HG02852 (cell line): ENCODE results near the gene FCHO2.
"Not testable (repeated sequence)": the region's sequence is repeated elsewhere in the genome, so short reads cannot be mapped to it uniquely, and the experiment has no call there.

Experiments used
- ATAC-seq: cut with Tn5 transposase; IDR thresholded peaks from one replicate; pipeline ENCODE4 v1.9.1; 2021; ENCODE audit warnings: mild to moderate bottlenecking, moderate library complexity; ENCODE audit not compliant: unreplicated experiment

Gene FCHO2

GRCh38 chr5:72955768-72956323, at the start of gene FCHO2:
FCHO2 (plus strand) TSS chr5:72956041; CDS start chr5:72956097, 56 bp downstream.
- ATAC-seq = peak; percentile 95

DNA sequence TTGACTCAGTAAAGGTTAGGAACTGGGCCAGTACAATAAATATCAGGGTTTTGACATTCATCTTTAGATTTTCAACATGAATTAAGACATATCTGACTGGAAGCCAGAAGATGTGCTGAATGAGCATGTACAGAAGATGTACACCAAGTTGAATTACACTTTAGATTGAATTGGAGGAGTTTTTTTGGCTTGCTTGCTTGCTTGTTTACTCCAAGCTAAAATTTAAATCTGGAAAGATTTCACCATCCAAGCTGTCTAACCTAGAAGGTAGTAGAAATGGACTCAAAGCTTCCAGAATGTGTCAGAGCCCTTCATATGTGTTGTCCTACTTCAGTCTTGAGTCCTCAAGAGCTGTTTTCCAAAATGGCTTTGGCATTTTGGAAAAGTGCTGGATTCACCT, 49.0 kb upstream of the FCHO2 start:
- ATAC-seq = no peak

GRCh38 chr5:72908664-72909063, 47.2 kb upstream of the FCHO2 start:
- ATAC-seq = no peak

GRCh38 chr5:72917371-72917776, 38.5 kb upstream of the FCHO2 start:
- no peak for ATAC-seq

DNA sequence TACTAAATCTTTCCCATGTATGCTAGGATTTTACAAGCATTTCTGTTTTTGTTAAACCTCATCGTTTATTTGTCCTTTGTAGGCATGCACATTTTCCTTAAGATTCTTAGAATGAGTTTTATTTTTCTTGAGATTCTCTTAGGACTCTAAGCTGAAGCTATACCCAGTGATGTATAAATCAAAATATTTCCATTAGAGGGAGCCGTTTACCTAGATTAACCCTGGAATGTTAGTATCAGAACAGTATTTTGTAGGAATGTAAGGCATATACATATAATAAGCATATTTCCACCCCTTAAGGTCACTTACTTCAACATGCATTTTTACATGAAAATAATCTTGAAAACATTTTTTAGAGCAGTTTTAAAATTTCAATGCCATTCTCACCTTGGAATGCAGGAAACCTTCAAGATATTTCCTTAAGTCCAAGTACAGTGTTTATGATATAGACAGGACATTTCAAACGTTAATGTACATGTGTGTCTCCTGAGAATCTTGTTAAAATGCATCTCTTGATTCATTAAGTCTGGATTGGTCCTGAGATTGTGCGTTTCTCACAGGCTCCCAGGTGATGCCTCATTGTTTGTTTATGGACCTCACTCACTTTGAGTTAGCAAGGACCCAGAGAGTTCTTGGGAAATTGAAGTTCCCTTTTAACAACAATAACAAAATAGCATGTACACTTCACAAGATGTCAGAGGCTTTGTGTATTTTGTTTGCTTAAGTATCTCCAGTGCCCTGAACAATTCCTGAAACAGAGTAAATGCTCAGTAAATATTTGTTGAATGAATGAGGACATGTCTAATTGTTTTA, 34.9 kb upstream of the FCHO2 start:
- ATAC-seq = no peak

DNA sequence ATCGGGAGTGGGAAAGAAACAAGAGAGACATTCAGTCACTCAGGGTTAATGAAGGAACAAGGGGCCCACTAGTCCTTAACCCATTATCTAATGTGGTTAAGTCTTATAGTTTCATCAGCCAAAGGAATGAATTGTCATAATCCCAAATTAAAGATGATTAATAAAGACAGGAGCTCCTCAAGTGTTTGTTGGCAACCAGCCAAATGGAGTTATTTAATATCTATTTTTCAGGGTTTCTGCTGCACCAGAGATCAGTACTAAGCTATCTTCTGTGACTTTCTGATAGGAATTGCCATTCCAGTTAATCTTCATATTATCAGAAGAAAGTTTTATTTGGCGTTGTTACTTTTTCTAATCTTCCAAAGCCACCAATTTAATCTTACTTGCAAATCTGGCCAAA, 34.0 kb upstream of the FCHO2 start:
- ATAC-seq = no peak

- no peak for ATAC-seq
Measured at GRCh38 chr5:72922422-72922821, 33.4 kb upstream of the FCHO2 start.

DNA sequence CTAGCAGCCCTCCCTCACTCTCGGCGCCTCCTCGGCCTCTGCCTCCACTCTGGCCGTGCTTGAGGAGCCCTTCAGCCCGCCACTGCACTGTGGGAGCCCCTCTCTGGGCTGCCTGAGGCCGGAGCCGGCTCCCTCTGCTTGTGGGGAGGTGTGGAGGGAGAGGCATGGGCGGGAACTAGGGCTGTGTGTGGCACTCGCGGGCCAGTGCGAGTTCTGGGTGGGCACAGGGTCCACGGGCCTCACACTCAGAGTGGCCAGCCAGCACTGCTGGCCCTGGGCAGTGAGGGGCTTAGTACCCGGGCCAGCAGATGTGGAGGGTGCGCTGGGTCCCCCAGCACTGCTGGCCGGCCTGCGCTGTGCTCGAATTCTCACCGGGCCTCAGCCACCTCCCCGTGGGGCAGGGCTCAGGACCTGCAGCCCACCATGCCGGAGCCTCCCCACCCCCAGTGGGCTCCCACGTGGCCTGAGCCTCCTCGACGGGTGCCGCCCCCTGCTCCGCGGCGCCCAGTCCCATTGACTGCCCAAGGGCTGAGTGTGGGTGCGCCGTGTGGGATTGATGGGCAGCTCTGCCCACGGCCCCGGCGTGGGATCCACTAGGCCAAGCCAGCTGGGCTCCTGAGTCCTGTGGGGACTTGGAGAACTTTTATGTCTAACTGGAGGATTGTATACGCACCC, 30.4 kb upstream of the FCHO2 start:
- ATAC-seq = no peak

DNA sequence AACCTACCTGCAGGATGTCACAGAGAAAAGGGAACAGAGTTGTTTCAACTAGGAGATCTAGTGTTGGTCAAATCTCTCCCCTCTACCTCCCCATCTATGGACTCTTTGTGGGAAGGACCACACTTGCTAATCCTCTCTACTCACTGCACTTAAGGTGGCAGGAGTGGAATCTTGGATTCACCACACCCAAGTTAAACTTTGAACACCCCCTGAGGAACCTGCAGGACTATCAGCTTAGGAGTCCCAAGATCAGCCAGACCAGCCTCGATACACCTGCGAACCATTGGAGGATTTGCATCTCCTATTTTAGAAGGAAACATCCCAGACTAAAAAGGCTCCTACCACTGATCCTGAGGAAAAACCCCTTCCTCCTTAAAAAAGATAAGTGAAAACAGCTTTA, 23.2 kb upstream of the FCHO2 start:
- ATAC-seq = not testable (repeated sequence)

GRCh38 chr5:72934953-72935725, 20.7 kb upstream of the FCHO2 start:
- not testable (repeated sequence) for ATAC-seq

GRCh38 chr5:72936893-72937292, 18.9 kb upstream of the FCHO2 start:
- no peak for ATAC-seq

DNA sequence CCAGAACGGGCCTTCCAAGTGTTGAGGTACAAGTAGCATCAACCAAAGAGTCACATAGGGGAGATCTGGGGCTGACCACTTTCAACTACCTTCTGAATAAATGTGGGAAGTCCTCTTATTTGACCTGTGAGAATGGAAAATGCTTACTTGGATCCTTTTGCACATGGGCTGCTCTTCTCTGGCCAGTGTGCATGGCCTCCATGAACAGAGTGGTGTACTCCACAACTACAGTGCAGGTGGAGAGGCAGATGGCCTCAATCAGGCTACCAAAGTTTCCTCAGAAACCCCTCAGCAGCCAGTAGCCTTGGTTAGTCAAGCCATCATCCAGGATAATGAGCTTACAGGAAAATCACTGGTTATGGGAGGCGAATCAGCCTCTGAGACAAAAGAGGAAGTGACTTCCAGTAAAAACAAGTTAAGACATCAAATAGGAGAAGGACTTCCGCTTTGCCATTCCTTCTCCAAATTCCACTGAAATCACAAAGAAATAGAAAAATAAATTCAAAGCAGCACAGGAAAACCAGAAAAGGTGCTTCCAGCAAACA, 18.3 kb upstream of the FCHO2 start:
- ATAC-seq = no peak

DNA sequence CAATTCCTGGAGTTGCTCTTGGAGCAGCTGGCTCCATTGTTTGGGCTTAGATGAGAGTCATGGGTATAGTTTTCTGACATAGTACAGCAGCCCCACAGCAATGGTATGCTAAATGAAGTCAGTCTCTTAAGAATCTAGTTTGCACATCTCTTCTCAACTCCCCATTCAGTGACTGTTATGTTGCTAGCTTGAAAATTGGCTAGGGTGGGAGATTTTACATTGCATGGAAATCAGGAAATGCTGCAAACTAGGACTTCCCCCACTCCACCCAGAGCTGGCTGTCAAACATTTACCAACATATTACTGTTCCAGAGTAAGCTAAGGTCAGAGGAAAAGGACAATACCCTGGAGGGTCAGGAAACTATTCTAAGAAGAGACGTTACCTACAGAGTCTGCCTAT, 17.6 kb upstream of the FCHO2 start:
- no peak for ATAC-seq

DNA sequence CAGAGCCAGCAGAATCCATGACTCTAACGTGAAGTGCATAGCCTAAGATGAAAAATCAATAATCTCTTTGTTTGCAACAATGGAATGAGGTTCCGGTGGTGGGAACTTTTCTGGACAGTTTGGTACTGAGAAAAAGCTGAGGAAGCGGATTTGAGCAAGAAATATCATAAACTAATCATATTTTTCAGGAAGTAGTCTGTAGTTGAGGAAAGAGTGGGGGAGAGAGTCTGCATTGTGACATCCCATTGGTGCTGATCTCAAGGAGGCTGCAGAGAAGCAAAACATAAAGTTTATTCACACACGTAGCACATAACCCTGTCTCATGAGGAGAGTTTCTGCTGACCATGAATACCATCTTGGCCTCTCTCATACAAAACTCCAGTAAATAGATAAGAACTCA, 15.8 kb upstream of the FCHO2 start:
- ATAC-seq = no peak

DNA sequence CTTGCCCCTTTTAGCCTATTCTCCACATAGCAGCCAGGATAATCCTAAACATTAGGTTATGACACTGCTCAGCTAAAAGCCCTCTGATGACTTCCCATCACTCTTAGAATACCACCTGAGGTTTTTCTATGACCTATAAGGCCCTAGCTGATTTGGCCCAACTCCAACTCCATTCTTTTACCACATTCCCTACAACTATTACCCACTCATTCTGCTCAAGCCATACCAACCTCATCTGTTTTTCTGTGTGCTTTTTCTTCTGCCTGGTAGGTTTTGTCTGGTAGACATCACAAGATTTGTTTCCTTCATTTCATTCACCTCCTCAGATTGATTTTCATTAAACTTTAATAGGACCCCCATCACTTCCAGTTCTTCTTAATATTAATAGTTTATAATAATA, 12.5 kb upstream of the FCHO2 start:
- no peak for ATAC-seq

GRCh38 chr5:72947498-72947897, 8.3 kb upstream of the FCHO2 start:
- no peak for ATAC-seq

- ATAC-seq = no peak
Measured at GRCh38 chr5:72949481-72949880, 6.4 kb upstream of the FCHO2 start.

GRCh38 chr5:72951671-72952468, 4.0 kb upstream of the FCHO2 start:
- no peak for ATAC-seq

GRCh38 chr5:72954389-72954788, 1.5 kb upstream of the FCHO2 start:
- ATAC-seq = no peak

GRCh38 chr5:72955143-72955767, 586 bp upstream of the FCHO2 start:
- peak; percentile 34 for ATAC-seq
